Smooth muscle cell of the brain vasculature (primary cell): ENCODE results near the gene IRF8.

Experiments
- DNase-seq: peaks from one replicate; pipeline ENCODE4 v3.0.0-alpha.2; 2012; ENCODE audit warnings: low read depth, low spot score

Gene IRF8

GRCh38 chr16:85956426-85956825, 57.5 kb downstream of the IRF8 start:
- no peak for DNase-seq

DNA sequence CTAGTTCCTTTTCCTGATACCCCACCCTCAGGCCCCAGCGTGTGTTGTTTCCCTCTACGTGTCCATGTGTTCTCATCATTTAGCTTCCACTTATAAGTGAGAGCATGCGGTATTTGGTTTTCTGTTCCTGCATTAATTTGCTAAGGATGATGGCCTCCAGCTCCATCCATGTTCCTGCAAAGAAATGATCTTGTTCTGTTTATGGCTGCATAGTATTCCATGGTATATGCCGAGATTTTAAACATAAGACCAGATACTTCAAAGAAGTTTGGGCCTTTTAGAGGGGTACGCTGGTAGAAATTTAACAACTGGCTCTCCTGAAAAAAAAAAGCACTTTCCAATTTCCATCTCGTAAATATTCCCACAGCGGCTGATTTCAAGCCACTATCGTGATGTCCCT, 59.8 kb downstream of the IRF8 start:
- no peak for DNase-seq

DNA sequence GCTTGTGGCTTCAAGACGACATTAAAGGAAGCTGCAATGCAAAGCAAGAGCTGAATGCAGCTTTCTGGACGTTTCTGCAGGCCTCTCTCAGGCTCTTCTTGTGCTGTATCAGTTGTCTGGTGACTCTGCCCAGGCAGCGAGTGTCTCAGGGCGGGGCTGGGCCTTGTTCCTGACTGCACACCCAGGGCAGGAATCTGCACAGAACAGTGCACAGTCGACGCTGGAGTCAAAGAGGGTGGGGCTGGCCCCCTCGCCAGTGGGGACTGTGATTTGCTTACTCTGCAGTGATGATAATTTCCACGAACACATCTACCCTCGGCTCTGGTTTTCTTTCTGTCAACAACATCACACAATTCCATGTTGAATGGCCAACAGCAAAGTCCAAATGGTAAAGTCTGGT, 60.7 kb downstream of the IRF8 start:
- no peak for DNase-seq

DNA sequence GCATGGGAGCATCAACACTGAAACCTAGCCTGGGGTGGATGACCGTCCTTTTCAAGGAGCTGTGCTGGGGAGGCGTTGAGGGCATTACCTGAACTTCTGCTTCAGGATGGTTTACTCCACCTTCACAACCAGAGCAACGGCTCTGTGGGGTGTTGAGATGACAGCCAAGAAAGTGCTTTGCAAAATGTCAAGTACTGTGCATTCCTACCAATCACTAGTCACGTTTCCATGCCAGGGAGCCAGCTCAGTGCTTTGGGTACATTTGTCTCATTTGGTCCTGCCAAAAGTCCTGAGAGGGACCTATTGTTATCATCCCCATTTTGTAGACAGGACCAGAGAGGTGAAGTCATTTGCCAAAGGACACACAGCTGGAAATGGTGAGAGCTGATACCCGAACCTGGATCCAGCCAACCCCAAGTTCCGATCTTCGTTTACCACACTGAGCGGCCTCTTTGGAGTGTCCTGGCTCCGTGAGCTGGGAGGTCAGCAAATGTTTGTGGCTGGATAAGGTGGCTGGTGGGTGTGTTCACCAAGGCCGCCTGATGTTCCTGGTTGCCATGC, 61.6 kb downstream of the IRF8 start:
- no peak for DNase-seq

DNA sequence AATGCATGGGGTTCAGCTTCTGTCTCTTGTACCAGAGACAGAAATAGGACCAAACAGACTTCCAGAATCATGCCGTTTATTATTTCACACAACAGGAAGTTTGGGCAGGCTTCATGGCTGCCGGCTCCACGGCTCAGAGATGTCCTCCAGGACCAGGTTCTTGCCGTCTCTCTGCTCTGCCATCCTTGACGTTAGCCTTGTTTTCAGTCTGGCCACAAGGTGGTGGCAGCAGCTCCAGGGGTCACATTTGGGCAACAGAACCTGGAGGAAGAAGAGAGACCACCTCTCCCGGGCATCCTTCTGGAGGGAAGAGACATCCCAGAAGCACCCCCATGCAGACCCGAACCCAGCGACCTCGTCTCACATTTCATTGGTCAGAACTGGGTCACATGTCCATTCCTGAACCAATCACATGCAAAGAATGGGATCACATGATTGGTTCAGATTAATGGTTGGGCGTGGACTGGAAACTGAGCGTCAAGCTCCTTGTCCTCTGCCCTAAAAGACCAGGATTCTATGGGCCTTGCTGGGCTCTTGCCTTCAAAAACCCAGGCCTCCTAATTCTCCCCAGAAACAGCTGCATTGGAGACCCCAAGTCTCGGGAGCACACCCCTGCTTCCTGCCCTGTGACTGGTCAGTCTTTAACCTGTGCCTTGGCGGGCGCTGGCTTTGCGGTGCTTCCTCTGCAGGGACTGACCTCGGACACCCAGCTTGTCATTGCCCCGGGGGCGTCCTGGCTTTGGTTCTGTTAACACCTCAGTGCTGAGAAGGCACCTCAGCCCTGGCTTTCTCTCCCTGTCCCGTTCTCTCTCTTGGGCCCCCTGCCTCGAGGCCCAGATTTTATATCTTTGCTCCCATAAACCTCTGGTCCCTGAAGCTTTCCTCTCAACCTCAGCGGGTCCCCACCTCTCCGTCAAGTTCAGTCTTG, 63.3 kb downstream of the IRF8 start:
- no peak for DNase-seq

DNA sequence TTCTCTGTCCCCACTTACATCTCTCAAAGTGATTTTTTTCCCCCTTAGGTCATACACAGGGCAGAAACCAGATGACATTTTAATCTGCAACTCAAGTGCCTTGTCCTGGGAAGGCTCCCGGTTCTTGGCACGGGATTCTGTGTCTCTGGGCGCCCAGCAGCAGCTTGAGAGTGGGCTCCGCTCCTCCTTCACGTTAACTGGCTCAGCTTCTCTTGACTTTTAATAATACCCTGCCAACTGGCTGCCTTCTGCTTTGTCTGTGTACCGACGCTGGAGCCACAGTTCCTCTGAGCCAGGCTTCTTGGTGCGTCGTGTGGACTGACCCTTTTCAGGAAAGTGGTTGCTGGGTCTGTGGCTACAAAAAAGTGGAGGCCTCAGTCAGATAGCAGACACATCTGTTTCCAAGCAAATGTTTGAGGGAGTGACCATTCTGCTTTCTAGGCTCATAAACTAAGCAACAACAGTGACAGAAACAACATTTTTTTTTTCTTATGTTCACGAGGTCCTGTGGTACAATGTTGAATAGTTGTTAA, 64.9 kb downstream of the IRF8 start:
- no peak for DNase-seq

DNA sequence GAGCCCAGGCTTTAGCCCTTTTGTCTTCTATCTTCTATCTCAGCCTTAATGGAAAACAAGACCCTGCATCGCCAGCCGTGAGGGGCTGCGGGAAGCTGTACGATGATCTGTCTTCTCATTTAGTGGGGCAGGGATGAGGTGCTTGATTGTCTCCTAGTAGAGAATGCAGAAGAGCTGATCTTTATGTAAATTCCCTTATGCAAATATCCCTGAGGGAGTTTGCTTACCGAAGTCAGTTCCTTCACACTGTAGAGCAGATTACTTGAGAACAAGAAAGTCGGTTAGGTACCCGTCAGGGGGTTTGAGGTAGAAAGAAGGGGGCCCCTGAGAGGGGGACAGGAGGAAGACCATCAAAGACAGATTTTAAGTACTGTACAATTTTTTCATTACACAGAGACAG, 66.2 kb downstream of the IRF8 start:
- no peak for DNase-seq

- no peak for DNase-seq
Observed at GRCh38 chr16:85967111-85967510, 68.1 kb downstream of the IRF8 start.

- no peak for DNase-seq
Observed at GRCh38 chr16:85968041-85968920, 69.3 kb downstream of the IRF8 start.

GRCh38 chr16:85969159-85969558, 70.2 kb downstream of the IRF8 start:
- no peak for DNase-seq

DNA sequence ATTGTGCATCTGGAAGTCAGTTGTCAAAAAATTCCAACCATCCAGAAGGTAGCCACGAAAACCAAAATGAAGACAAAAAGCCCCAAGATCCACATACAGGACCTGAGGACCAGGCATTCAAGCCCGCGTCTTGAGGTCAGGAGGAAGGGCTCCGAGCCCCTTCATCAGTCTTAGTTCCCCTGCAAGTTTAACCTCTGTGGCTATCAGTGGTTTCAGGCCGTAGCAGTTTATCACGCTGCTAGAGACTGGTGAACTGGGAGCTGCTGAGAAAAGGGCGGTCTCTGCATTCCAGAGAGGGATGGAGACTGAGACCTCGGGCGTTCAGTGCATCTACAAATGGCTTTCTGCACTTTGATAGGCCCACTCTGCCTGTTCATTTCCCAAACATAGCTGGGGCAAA, 70.6 kb downstream of the IRF8 start:
- no peak for DNase-seq

DNA sequence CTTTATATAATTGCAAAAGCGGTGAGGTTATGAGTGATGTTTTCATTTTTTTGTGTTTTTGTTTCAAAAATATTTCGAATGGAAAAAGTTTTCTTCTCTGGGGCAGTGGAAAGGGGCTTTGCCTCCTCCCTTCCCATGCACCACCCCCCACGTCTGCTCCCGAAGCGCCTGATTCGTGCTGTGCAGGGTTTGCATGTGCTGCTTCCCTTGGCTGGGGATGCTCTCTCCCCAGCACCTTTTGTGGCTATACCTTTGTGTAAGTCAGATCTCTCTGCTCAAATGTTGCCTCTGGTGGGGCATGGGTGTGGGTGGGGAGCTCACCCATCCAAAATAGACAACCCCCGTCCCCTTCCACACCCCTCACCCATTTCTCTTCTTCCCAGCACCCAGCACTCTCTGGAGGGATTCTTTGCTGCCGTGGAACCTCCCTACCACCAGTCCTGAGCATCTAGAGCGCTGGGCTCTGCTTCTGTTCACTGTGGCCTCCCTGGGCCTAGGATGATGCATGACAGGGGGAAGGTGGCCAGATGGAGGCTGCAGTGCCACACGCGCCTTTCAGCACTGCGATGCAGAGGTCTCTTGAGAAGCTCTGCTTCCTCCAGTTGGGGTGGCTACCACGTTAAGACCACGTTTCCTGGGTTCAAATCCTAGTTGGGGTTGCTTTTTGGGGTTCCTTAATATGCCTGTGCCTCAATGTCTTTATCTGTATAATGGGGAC, 71.2 kb downstream of the IRF8 start:
- DNase-seq, result no peak

- DNase-seq, result no peak
Observed at GRCh38 chr16:85970738-85971137, 71.8 kb downstream of the IRF8 start.
